Fibroblast of skin of back (primary cell): Measurements from ENCODE around the gene DISC1.
"Not testable (repeated sequence)": the region's sequence is repeated elsewhere in the genome, so short reads cannot be mapped to it uniquely, and the experiment has no call there.

Experiments used
- DNase-seq: peaks from one replicate; pipeline ENCODE4 v3.0.0-alpha.2; 2013

The DISC1 gene

DNA sequence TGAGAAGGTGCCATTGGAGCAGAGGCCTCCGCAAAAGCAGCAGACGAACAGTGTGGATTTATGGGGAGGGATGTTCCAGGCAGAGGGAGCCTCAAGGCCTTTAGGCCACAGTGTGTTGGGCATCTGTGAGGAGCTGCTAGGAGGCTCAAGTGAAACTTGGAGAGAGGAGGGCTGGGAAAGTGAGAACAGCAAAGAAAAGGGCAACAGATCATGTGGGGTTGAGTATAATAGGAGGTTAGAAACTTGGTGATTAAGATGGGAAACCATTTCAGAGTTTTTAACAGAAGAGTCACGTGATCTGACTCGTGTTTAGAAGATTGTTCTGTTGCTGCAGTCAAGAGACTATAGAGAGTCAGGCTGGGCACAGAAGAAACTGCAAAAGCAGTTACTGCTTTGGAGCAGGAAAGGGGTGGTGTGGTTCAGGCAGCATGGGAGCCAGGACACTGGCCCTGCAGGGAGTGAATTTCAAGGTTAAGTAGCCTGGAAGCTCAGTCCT is 277.0 kb downstream of the DISC1 start:
- DNase-seq, result no peak

DNA sequence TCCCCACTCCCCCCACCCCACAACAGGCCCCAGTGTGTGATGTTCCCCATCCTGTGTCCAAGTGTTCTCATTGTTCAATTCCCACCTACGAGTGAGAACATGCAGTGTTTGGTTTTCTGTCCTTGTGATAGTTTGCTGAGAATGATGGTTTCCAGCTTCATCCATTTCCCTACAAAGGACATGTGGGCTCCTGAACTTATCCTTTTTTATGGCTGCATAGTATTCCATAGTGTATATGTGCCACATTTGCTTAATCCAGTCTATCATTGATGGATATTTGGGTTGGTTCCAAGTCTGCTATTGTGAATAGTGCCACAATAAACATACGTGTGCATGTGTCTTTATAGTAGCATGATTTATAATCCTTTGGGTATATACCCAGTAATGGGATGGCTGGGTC is 280.7 kb downstream of the DISC1 start:
- not testable (repeated sequence) for DNase-seq

DNA sequence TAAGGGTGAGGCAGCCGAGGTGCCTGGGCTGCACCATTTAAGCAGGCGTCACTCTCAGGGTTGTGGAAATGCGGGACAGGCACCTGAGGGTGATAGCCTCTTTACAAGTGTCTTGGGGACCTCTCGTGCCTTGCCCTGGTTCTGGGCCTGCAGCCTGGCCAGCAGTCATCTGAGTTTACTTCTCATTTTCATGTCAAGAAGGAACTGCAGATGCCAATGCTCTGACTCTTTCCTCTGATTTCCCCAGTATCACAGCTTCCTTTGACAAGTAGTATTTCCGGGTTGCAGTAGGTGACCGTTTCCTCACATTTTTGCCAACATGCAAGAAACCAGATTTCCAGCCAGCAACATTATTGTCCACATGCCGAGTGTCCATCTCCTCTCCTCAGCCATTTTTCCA is 286.9 kb downstream of the DISC1 start:
- DNase-seq, result no peak

DNA sequence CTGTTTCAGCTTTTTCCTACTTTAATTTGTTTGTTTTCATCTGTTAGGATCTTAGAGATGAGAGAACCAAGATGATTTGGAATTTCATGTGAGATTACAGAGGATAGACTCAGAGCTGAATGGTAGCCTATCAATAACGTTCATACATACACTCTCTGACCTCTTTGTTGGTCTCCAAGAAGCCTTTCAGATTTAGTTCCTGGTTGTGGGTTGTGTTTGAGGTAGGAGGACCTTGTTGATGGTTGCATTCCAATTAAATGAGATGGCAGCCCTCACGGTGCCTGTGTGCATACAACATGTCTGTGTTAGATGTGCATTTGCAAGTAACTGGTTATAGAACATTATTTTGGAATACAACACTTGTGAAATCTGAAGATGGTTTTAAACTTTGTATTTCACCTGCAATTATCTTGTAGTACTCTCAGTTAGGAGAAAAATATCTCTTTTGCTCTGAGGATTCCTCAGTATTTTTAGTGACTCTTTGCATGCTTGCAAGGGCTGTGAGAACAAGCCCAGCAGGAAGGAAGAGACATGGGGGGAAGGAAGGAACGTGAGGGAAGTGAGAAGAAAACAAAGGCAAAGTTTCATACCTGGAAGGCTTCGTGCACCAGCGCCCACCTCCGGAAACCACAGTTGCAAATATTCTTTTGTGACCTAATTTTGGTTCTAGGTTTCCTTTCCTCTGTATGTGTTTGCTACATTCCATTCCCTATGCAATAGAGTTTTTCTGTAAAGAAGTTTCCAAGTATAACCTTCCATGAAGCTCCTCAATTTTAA is 291.8 kb downstream of the DISC1 start:
- DNase-seq, result peak; percentile 71

DNA sequence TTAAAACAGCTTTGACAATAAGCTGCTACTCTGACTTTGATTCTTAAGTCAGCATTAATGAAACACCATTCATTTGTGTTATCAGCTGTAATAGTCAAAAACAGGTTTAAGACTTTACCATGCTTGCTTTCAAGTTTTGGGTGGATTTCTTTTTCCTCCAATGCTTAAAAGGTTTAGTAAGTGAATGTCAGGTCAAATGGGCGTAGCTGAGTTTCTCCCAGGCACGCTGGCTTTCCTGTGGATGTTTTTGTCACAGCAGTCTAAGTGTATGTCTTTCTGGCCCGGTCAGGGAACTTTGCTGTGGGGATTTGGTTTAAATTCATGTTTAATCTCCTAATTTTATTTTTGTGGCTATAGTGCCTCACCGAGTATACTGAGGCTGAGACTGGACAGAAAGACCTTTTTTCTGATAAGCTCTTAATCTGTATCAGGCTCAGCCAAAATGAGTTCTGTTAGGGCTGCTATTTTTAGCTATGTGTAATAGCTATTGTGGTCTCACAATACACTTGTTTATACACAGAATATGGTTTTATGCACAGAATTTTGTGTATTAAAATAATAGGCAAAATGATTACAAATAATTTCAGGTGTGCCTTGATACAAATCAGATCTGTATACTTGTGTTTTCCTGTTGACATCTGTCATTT is 292.8 kb downstream of the DISC1 start:
- no peak for DNase-seq

DNA sequence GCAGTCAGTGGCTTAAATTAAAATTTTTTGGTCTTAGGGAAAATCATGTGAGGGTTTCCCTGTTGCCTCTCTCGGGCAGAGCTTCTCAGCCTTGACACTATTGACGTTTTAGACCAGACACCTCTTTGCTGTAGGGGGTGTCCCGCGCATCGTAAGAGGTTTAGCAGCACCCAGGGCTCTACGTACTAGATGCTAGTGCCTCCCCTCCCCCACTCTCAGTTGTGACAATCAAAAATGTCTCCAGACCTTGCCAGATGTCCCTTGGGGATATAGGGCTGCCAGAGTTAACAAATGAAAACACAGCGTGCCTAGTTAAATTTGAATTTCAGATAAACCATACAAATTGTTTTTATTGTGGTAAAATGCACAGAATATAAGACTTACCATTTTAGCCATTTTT is 293.3 kb downstream of the DISC1 start:
- DNase-seq, result no peak

DNA sequence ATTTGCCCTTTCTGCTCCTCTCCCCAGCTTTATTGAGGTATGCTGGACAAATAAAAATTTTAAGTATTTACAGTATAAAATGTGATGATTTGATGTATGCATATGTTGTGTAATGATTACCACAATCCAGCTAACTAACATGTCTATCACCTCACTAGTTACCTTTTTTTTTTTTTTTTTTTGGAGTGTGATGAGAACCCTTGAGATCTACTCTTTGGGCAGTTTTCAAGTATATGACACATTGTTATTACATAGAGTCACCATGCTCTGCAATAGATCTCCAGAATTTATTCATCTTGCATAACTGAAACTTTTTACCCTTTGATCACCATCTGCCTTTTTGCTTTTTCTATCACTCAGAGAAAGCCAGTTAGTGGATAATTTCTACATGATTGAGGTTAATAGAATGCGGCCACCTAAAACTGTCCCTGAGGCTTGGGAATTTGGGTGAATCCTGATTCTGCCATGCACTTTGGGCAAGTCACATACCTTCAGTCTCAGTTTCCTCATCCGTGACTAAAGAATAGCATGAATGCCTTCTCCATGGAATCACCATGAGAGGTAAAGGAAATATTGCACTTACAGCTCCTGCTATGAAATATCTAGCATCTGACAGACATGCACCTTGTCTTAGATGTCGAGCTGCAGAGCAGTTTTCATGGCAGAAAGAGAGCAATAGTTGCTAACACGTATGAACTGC is 295.2 kb downstream of the DISC1 start:
- DNase-seq, result peak; percentile 45

DNA sequence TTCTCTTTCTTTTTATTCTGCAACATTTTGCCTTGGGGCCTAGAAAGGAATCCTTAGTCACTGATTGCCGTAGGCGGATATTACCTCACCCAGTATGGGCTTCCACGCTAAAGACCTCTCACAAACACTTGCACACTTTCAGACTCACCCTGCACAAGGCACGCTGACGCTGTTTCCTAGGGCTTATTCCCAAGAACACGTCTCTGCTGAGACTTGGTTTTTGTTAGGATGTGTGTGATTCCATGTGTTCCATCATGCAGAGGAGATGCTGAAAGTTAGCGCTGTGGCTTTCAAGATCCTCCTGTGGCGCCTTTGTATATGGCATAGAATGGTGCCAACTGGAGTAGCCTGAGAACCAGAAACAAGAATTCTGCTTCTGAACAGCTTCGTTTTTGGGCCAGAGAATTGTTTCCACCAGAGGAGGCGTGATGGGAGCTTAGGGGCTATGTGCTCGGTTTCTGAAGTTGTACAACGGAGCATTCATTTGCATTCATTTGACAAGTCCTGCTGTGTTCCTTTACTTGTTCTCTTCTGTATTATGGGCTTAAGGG is 297.0 kb downstream of the DISC1 start:
- no peak for DNase-seq

DNA sequence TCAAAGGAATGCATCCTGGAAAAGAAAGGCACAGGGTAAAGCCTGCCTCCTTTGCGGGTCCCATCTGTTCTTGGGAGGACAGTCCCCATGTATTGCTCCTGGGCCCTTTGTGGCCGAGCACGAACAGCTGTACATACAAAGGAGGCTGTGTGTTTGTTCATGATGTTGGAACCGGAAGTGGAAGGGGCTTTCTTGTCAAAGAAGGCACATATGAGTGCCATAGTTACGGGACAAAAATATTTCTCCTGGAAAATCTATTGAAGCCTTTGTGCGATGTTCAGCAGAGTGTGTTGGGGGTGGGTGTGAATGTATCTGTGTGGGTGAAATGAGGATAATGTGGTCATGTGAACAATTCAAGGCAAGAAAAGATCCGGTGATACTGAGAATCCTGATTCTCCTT is 297.6 kb downstream of the DISC1 start:
- DNase-seq, result no peak

DNA sequence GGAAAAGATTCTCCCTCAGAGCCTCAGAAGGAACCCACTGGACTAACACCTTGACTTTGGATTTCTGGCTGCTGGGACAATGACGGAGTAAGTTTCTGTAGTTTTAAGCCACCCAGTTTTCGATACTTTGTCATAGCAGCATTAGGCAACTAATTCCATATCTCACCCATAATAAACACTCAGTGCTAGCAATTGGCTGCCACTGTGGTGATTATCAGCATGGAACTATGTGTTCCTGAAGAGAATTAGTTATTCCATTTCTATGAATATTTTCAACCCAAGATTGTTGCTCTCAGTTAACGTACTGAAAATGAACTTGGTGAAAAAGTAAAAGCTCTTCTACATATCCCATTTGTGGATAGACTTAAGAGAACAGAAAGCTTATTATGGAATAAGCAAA is 299.3 kb downstream of the DISC1 start:
- no peak for DNase-seq

DNA sequence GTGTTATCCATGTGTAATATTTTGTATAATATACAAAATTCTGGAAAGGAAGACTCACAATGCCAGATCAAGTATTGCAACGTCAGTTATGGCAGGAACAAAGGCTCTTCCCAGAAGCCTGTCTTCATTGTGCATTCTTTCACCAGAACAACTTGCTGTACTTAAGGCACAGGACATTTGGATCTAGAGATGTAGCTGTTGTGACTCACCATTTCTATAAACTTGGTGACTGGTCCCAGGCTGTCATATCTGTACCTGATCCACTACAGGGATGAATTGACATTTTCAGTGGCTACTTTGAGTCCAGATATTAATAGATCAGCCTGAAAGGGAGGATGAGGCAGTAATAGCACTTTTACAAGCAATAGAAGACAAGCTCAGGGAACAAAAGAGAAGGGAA is 299.8 kb downstream of the DISC1 start:
- DNase-seq, result peak; percentile 50

DNA sequence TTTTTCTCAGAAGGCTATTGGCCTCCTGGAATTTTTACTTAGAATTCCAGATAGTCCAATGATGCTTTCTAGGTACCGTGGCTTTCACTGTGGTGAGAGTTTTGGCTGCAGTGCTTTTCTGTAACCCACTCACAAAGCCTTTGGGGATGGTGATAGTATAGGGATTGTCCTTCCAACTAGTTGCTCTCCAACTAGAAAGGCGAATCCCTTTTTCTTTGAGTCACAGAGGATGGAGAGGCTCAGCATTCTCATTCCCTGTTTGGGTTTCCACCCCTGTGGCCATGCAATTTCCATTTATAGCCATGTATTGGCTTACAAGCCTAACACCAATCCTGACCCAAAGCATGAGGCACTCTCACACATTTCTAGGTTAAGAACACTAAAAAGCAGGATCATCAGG is 300.3 kb downstream of the DISC1 start:
- no peak for DNase-seq

DNA sequence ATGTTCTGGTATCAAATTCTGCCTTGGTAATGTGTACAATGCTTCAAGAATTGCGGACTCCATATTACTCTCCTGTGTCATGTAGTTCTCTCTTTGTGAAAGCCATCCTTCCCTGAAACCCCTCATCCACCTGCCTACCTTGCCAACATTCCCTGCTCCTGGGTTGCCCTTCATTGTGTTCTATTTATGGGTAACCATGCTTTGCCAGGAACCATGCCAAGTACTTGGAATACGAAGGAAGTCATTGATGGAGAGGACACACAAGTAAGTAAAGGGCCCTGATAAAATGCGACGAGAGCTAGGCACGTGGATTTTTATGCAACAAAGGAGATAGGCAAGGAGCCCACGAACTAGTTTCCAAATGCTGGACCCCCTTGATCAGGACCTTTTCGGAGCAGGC is 300.8 kb downstream of the DISC1 start:
- DNase-seq, result no peak

DNA sequence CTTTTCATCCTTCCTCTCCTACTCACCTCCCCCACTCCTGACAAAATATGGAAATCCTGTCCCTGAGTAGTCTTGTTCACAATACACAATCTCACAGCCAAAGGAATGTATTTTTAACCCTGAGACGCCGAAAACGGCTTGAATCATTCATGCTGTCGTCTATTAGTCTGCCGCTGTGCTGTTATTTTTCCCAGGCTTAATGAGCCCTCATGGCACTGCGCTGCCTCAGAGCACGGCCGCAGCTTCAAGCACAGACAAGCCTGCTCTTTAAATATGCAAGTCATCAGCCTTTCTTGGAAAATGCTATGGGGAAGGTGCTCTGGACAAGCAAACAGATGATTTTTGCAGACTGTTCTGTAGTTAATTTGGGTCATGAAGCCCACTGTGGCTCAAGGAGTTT is 302.7 kb downstream of the DISC1 start:
- DNase-seq, result peak; percentile 91

DNA sequence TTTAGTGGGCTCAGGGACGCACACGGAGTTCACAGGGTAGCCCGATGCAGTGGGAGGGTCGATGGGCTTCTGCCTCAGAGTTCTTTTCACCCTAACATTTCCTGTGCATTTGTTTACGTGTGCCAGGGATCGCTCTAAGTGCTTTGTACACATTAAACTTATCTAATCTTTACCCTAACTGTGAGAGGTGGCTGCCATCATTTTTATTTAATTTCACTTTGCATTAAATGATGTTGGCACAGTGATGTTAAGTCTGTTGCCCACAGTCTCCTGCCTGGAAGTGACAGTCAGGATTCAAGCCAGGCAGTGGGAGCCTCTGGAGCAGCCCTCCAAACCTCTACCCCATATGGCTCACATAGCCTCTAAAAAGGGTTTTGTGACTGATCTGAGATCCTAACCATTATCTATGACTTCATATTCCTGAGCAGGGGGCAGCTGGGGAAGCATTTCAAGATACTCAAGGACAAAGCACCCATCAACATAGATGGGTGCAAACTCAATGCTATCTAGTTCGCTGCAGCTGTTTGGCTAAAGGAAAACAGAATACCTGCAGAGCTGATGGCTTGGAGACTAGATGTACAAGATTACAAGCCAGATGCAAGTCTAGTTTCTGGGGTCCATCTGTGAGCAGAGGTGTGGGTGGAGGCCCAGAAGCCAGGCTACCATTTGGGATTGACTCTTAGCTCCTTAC is 303.8 kb downstream of the DISC1 start:
- no peak for DNase-seq

DNA sequence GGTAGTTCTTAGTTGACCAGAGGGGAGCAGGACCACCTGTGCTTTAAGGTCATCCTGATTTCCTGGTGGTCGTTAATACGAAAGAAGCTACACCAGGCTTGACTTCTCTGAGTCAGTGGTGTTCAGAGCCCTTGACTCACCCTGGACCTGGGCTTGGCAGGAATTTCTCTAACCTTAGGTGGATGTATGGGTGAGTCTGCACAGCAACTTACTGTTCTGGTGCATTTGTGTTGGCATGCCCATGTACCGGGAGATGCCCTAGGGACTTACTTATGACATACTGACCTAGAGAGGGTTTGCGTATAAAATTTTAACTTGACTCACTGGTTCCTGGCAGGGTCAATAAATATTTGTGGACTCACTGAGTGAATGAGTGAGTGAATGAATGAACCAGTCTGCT is 304.6 kb downstream of the DISC1 start:
- DNase-seq, result no peak

DNA sequence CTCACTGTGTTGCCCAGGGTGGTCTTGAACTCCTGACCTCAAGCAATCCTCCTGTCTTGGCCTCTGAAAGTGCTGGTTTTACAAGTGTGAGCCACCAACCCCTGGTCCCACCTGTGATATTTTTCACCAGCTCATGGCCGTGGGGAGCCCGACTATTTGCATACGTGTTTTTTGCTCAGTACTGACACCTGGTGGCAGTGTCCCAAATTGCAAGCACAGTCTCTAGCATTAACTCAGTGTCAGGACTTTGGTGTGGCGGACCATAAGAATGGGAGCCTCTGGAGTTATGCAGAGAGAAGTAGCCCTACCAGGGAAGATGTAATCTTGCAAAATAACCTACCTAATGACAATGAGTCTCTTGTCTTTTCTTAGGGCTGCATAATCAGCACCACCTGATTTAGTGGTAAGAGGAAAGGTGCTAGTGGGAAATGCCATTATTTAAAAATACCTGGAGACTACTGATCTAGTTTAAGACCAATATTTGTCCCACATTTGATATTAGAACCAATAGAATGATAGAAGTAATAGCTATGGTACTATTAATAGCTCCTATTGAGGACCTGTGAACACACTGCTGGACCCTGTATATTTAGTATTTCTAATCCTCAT is 305.4 kb downstream of the DISC1 start:
- DNase-seq, result no peak

DNA sequence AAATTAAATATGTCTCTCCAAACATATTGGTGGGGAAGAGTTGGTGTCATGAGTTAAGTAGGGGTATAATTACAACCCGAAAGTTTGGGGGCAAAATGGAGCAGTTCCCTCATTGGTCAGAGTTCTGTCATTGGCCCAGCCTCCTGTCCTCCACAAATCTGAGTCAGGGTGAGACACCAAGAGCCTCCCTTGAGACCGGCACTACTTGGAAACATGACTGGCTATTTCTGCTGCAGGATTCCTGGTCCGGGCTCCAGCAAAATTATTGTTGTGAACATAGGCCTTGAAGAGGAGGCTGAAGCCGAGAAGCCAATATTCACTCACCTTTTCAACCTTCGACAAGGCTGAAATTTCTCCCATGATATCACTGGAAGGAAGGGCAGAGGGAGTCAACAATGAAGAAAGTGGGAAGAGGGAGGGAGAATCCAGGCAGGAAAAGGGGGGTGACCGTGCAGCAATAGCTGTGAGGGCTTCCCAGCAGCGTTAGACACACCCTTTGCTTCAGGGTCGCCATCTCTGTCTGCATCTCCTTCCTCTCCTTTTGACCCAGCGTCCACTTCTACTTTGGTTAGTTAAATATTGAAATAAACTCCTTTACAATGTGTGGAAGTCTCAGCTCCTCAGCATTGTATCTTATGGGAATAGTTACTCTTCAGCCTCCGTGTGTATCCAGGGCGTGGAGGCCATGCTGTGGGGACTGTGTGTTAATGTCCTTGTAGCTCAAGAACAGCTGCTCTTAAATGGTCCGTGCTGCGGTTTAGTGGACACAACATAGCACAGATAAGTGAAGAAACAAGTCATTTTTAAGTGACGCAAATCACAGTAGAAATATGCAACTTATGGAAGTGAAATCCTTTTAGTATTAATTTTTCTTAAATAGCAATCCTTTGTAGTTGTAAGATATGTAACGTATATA is 307.4 kb downstream of the DISC1 start:
- no peak for DNase-seq

DNA sequence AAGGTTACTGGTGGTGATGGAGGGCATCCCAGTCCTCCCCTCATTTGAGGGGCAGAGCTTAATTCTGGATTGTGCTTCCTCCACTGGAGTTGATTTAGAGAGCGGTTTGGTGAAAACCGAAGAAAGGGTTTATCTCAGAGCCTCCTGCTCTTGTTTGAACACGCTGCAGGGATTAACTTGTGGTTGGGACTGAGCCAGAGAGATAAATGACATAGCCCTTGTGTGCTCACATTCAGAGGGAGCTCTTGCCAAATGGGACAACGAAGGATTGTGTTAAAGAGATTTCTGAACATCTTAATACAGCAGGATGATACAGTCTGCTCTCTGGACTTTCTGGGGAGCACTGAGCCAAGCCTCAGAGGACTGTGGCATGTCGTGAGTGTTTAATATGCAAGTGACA is 308.2 kb downstream of the DISC1 start:
- DNase-seq, result peak; percentile 36

DNA sequence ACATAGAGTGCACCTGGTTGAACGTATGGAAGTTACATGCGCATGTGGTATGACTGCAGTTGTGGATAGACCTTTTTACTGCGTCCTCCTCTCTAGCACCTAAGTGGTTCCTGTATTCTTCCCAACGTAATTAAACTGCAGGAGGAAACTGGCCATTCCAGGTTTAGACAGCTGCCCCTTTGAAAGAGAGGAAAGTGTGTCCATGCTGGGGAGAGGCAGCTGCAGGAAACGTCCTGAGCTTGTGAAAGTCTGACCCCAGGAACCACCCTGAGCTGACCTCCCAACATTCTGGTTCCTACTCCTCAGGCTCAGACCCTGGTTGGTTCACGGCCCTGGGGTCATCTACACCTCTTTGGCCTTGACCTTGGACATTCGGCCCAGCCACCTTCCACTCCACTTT is 309.3 kb downstream of the DISC1 start:
- no peak for DNase-seq
